PC-9 (cell line): ENCODE measurements around the gene MACROD2.

ENCODE experiments used
- EZH2 ChIP-seq: fragments of 200-600 bp; sonication (generic); IDR thresholded peaks from 2 replicates; pipeline ENCODE4 v1.8.0; 2017; ENCODE audit warnings: antibody characterized with exemption, low read depth
- TF ChIP-seq, protein P1 (sequence below): fragments of 200-600 bp; sonication (generic); conservative IDR thresholded peaks from 2 replicates; pipeline ENCODE4 v1.6.1; 2017; ENCODE audit warnings: mixed run types, antibody characterized with exemption, mild to moderate bottlenecking, moderate library complexity

DNA sequence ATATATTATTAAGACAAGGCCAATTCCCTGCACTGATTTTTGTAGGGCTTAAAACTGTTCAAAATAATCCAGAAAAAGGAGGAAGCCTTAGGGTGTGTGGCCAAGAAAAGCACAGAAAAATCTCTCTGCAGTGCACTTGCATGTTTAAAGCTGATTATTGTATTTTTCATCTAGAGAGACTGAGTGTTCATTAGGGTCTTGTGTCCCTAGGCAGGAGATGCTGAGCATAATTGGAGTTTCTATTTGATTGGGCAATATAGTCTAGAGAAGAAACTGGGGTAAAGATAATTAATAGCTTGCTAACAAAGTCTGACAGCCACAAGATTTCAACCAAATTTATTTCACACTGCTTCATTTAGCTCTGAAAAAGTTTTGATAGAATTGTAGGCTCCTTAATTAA lies 339.7 kb downstream of the MACROD2 start:
- TF ChIP-seq EZH2, result no peak
- TF ChIP-seq, protein P1, sequence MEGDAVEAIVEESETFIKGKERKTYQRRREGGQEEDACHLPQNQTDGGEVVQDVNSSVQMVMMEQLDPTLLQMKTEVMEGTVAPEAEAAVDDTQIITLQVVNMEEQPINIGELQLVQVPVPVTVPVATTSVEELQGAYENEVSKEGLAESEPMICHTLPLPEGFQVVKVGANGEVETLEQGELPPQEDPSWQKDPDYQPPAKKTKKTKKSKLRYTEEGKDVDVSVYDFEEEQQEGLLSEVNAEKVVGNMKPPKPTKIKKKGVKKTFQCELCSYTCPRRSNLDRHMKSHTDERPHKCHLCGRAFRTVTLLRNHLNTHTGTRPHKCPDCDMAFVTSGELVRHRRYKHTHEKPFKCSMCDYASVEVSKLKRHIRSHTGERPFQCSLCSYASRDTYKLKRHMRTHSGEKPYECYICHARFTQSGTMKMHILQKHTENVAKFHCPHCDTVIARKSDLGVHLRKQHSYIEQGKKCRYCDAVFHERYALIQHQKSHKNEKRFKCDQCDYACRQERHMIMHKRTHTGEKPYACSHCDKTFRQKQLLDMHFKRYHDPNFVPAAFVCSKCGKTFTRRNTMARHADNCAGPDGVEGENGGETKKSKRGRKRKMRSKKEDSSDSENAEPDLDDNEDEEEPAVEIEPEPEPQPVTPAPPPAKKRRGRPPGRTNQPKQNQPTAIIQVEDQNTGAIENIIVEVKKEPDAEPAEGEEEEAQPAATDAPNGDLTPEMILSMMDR, result no peak
